Keratinocyte (primary cell): ENCODE results near the gene ANKRD27. TPM values are rescaled to one million over a fixed set of nuclear protein-coding genes. Genes with fewer than 3 reads are reported as not detected.

ENCODE experiments used
- DNase-seq: peaks from one replicate; pipeline ENCODE4 v3.0.0-alpha.2; 2011; ENCODE audit warnings: low read depth, missing footprints, low spot score
- FAIRE-seq: peaks from 2 replicates; lab custom pipeline; 2011; peaks lifted over from hg19 to GRCh38; lab: Jason Lieb, UNC
- H2AFZ ChIP-seq: 2 replicates; pipeline ENCODE4 v1.6.0; 2012; ENCODE audit warnings: low read length, control low read depth, inconsistent platforms; ENCODE audit not compliant: control insufficient read depth
- H3K27ac ChIP-seq: 2 replicates; pipeline ENCODE4 v1.5.1; 2011; ENCODE audit warnings: low read length; ENCODE audit not compliant: control insufficient read depth, insufficient read depth
- H3K27me3 ChIP-seq: 3 replicates; pipeline ENCODE4 v1.6.0; 2011; ENCODE audit warnings: low read length; ENCODE audit not compliant: control insufficient read depth, insufficient read depth; ENCODE audit errors: extremely low read depth
- H3K36me3 ChIP-seq, 2 experiments: 2 replicates in 1 of 2; 3 replicates in 1 of 2; pipeline ENCODE4 v1.5.1; 2011; ENCODE audit warnings: low read length in 2 of 2, mild to moderate bottlenecking in 1 of 2; ENCODE audit not compliant: control insufficient read depth in 2 of 2, insufficient read depth in 2 of 2; ENCODE audit errors: extremely low read depth in 1 of 2
- H3K4me1 ChIP-seq: 3 replicates; pipeline ENCODE4 v1.5.1; 2011; ENCODE audit warnings: low read length; ENCODE audit not compliant: control insufficient read depth, insufficient read depth; ENCODE audit errors: extremely low read depth
- H3K4me2 ChIP-seq: 3 replicates; pipeline ENCODE4 v1.6.0; 2011; ENCODE audit warnings: low read depth, low read length; ENCODE audit not compliant: control insufficient read depth, insufficient read depth; ENCODE audit errors: extremely low read depth
- H3K4me3 ChIP-seq, 3 experiments: fragments of 200-600 bp in 1 of 3; sonication (generic) in 1 of 3; 2 replicates in 2 of 3; 3 replicates in 1 of 3; pipeline ENCODE4 v1.5.1; 2011 to 2016; ENCODE audit warnings: low read length in 3 of 3, mild to moderate bottlenecking in 3 of 3, control low read depth in 2 of 3, inconsistent platforms in 1 of 3, low read depth in 1 of 3, mixed read lengths in 1 of 3, mixed run types in 1 of 3, moderate library complexity in 1 of 3; ENCODE audit not compliant: control insufficient read depth in 2 of 3, insufficient read depth in 2 of 3; ENCODE audit errors: extremely low read depth in 1 of 3
- H3K79me2 ChIP-seq: 2 replicates; pipeline ENCODE4 v1.6.0; 2012; ENCODE audit warnings: low read length; ENCODE audit not compliant: control insufficient read depth, insufficient read depth
- H3K9ac ChIP-seq: 3 replicates; pipeline ENCODE4 v1.6.0; 2011; ENCODE audit warnings: low read length; ENCODE audit not compliant: control insufficient read depth, insufficient read depth; ENCODE audit errors: extremely low read depth
- H3K9me1 ChIP-seq: 3 replicates; pipeline ENCODE4 v1.6.0; 2011; ENCODE audit warnings: low read length; ENCODE audit not compliant: control insufficient read depth, insufficient read depth; ENCODE audit errors: extremely low read depth
- H3K9me3 ChIP-seq: 2 replicates; pipeline ENCODE4 v1.5.1; 2012; ENCODE audit warnings: low read depth, low read length; ENCODE audit not compliant: control insufficient read depth
- H4K20me1 ChIP-seq: 3 replicates; pipeline ENCODE4 v1.6.0; 2011; ENCODE audit warnings: low read length; ENCODE audit not compliant: control insufficient read depth, insufficient read depth; ENCODE audit errors: extremely low read depth
- CTCF ChIP-seq, 3 experiments: IDR thresholded peaks in 1 of 3; conservative IDR thresholded peaks in 1 of 3; optimal IDR thresholded peaks in 1 of 3; 2 replicates in 2 of 3; 3 replicates in 1 of 3; pipeline versions ENCODE3 to v1.5.1; 2011; ENCODE audit warnings: low read length in 3 of 3, mild to moderate bottlenecking in 3 of 3, moderate library complexity in 2 of 3, control low read depth in 1 of 3, inconsistent platforms in 1 of 3; ENCODE audit not compliant: insufficient read depth in 2 of 3; ENCODE audit errors: extremely low read depth in 1 of 3
- EZH2 ChIP-seq: IDR thresholded peaks from one replicate; pipeline ENCODE4 v1.6.1; 2012; ENCODE audit warnings: inconsistent platforms, mild to moderate bottlenecking, low read length, moderate library complexity
- dilution Hi-C: fragments of 300-500 bp; cut with MboI; formaldehyde crosslinking; loops from one replicate; pipeline ENCODE4 v1.7.0; 2020; ENCODE audit warnings: low sequenced_read_pairs; ENCODE audit not compliant: extremely low pct_ligation_motif_present
- polyA plus RNA-seq, 5 experiments: library from polyadenylated mRNA; depleted of rRNA in 3 of 5; stranded (reverse) in 3 of 5; stranded (forward) in 1 of 5; unstranded in 1 of 5; fragments of >200 nt; gene quantifications; 1 replicate in 1 of 5; 2 replicates in 3 of 5; 3 replicates in 1 of 5; pipeline versions ENCODE4 v1.2.1 to v1.2.3, GENCODE V29; 2011 to 2012; ENCODE audit warnings: missing spikeins in 2 of 5, low read depth in 1 of 5, low replicate concordance in 1 of 5

Gene ANKRD27
- polyA plus RNA-seq, 1 donor (not counting 4 experiments of a cell fraction or from before 2014, with no cell fraction given), result 34.5 TPM

GRCh38 chr19:32711747-32712146, 36.8 kb upstream of the ANKRD27 start:
- H3K27ac ChIP-seq, result no peak overlapping the region
- no peak overlapping the region for H2AFZ ChIP-seq
- H3K4me2 ChIP-seq, result no peak overlapping the region
- H3K9ac ChIP-seq, result no peak overlapping the region
- no peaks in the 10 kb centered on the region for H3K9me3 ChIP-seq
- H3K27me3 ChIP-seq, result no peaks in the 10 kb centered on the region
- no peaks in the 10 kb centered on the region for H4K20me1 ChIP-seq
- H3K79me2 ChIP-seq, result peaks cover 15% of the 10 kb centered on the region
- DNase-seq (no peak), FAIRE-seq (no peak)
- no peak overlapping the region for H3K4me3 ChIP-seq
- dilution Hi-C loops, result no loop called here
- H3K4me1 ChIP-seq, result no peaks in the 10 kb centered on the region
- peaks cover 3 to 14% of the 10 kb centered on the region in 2 experiments for H3K36me3 ChIP-seq
- TF ChIP-seq EZH2, result no peak
- TF ChIP-seq CTCF (optimal IDR thresholded peaks at IDR 0.05 in 1 of 3, IDR thresholded peaks at IDR 0.05 in 1 of 3, conservative IDR thresholded peaks at IDR 0.05 in 1 of 3; ENCODE audit: extremely low read depth in 1 of 3, insufficient read depth in 2 of 3, low read length in 3 of 3), result no peak
- peaks cover 3% of the 10 kb centered on the region for H3K9me1 ChIP-seq

- Histone ChIP-seq H3K79me2 (peaks cover 39% of the 10 kb centered on the region), H3K4me3 (no peak overlapping the region), H3K27ac (no peak overlapping the region), H3K4me2 (no peak overlapping the region), H3K4me1 (no peaks in the 10 kb centered on the region), H4K20me1 (no peaks in the 10 kb centered on the region), H3K27me3 (no peaks in the 10 kb centered on the region), H2AFZ (no peak overlapping the region), H3K9me1 (peaks cover 3% of the 10 kb centered on the region), H3K9ac (no peak overlapping the region), H3K9me3 (no peaks in the 10 kb centered on the region), H3K36me3 (peaks cover 3 to 11% of the 10 kb centered on the region in 2 experiments)
- TF ChIP-seq EZH2 (no peak), CTCF (optimal IDR thresholded peaks at IDR 0.05 in 1 of 3, IDR thresholded peaks at IDR 0.05 in 1 of 3, conservative IDR thresholded peaks at IDR 0.05 in 1 of 3; ENCODE audit: extremely low read depth in 1 of 3, insufficient read depth in 2 of 3, low read length in 3 of 3) (no peak)
- DNase-seq, result no peak
- no peak for FAIRE-seq
- dilution Hi-C loops, result no loop called here
Observed at GRCh38 chr19:32709032-32709431, 34.1 kb upstream of the ANKRD27 start.
